HEK293 (cell line): ENCODE measurements around the gene CMBL.

Experiments
- BCL11B ChIP-seq: fragments of 450-650 bp; formaldehyde crosslinking; IDR thresholded peaks from 2 replicates; pipeline ENCODE4 v1.5.1; 2016; ENCODE audit warnings: low read depth, missing biosample characterization, missing genetic modification characterization
- SETDB1 ChIP-seq: IDR thresholded peaks from one replicate; pipeline ENCODE4 v1.6.1; 2017; ENCODE audit warnings: mild to moderate bottlenecking, low read length, moderate library complexity, mixed read lengths; ENCODE audit not compliant: insufficient read length
- YY1 ChIP-seq: fragments of 450-650 bp; formaldehyde crosslinking; IDR thresholded peaks from 2 replicates; pipeline ENCODE4 v1.5.1; 2018; ENCODE audit warnings: missing biosample characterization, missing genetic modification characterization
- ZBTB21 ChIP-seq: fragments of 450-650 bp; formaldehyde crosslinking; IDR thresholded peaks from 2 replicates; pipeline ENCODE4 v1.5.1; 2017; ENCODE audit warnings: missing biosample characterization, missing genetic modification characterization
- ZBTB7A ChIP-seq: fragments of 450-650 bp; formaldehyde crosslinking; IDR thresholded peaks from 2 replicates; pipeline ENCODE4 v1.5.1; 2016; ENCODE audit warnings: low read depth, missing biosample characterization, missing genetic modification characterization
- ZNF10 ChIP-seq: fragments of 450-650 bp; formaldehyde crosslinking; IDR thresholded peaks from 2 replicates; pipeline ENCODE4 v1.5.1; 2017; ENCODE audit warnings: missing biosample characterization, missing genetic modification characterization
- ZNF132 ChIP-seq: fragments of 450-650 bp; formaldehyde crosslinking; IDR thresholded peaks from 2 replicates; pipeline ENCODE4 v1.5.1; 2017; ENCODE audit warnings: missing biosample characterization, missing genetic modification characterization, borderline replicate concordance
- ZNF174 ChIP-seq: fragments of 450-650 bp; formaldehyde crosslinking; IDR thresholded peaks from 2 replicates; pipeline ENCODE4 v1.5.0; 2017; ENCODE audit warnings: missing biosample characterization, mild to moderate bottlenecking, missing genetic modification characterization
- ZNF23 ChIP-seq: fragments of 450-650 bp; formaldehyde crosslinking; IDR thresholded peaks from 2 replicates; pipeline ENCODE4 v1.5.1; 2016; ENCODE audit warnings: missing biosample characterization, missing genetic modification characterization, borderline replicate concordance
- ZNF239 ChIP-seq: fragments of 450-650 bp; formaldehyde crosslinking; IDR thresholded peaks from 2 replicates; pipeline ENCODE4 v1.5.1; 2016; ENCODE audit warnings: missing biosample characterization, missing genetic modification characterization
- ZNF549 ChIP-seq: fragments of 450-650 bp; IDR thresholded peaks from 2 replicates; pipeline ENCODE4 v1.5.1; 2018; ENCODE audit warnings: missing biosample characterization, missing genetic modification characterization, mild to moderate bottlenecking, inconsistent platforms, moderate library complexity
- TF ChIP-seq, protein P1 (sequence below): fragments of 450-650 bp; formaldehyde crosslinking; IDR thresholded peaks from 2 replicates; pipeline ENCODE4 v1.5.1; 2016; ENCODE audit warnings: missing biosample characterization, missing genetic modification characterization
- TF ChIP-seq, protein P2 (sequence below): fragments of 450-650 bp; formaldehyde crosslinking; IDR thresholded peaks from 2 replicates; pipeline ENCODE4 v1.5.1; 2016; ENCODE audit warnings: missing biosample characterization, missing genetic modification characterization
- TF ChIP-seq, protein P3 (sequence below): fragments of 450-650 bp; formaldehyde crosslinking; IDR thresholded peaks from 2 replicates; pipeline ENCODE4 v1.5.1; 2016; ENCODE audit warnings: missing biosample characterization, missing genetic modification characterization

DNA sequence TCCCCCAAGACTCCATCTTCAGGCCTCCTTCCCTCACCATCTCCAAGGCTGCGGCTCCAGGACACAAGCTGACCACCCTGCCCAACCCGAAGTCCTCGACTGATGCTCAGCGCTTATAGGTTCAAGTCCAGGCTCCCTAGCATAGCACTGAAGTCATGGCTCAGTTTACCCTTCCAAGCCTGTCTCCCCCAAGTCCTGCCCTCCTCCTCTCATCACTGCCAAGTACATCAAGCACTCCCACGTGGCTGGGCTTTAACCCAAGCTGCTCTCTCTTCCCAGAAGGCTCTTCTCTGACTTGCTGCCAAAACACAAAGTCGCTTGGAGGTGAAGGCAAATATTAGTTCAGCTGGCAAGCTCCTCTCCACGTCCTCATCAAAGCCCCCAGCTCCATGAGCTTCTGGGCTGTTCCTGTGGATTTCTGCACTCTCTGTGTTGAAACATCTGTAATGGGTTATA, 23.7 kb upstream of the CMBL start:
- TF ChIP-seq, protein P1, sequence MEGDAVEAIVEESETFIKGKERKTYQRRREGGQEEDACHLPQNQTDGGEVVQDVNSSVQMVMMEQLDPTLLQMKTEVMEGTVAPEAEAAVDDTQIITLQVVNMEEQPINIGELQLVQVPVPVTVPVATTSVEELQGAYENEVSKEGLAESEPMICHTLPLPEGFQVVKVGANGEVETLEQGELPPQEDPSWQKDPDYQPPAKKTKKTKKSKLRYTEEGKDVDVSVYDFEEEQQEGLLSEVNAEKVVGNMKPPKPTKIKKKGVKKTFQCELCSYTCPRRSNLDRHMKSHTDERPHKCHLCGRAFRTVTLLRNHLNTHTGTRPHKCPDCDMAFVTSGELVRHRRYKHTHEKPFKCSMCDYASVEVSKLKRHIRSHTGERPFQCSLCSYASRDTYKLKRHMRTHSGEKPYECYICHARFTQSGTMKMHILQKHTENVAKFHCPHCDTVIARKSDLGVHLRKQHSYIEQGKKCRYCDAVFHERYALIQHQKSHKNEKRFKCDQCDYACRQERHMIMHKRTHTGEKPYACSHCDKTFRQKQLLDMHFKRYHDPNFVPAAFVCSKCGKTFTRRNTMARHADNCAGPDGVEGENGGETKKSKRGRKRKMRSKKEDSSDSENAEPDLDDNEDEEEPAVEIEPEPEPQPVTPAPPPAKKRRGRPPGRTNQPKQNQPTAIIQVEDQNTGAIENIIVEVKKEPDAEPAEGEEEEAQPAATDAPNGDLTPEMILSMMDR = no peak
- TF ChIP-seq ZBTB7A (tag by site-specific recombination) (no peak), ZNF132 (tag by site-specific recombination) (no peak), ZNF10 (tag by site-specific recombination) (no peak), ZNF174 (tag by site-specific recombination) (no peak), ZNF549 (tag by site-specific recombination) (no peak), YY1 (tag by site-specific recombination) (no peak), ZNF239 (no peak), ZBTB21 (tag by site-specific recombination) (no peak), SETDB1 (no peak), BCL11B (no peak), ZNF23 (no peak)
- TF ChIP-seq, protein P2, sequence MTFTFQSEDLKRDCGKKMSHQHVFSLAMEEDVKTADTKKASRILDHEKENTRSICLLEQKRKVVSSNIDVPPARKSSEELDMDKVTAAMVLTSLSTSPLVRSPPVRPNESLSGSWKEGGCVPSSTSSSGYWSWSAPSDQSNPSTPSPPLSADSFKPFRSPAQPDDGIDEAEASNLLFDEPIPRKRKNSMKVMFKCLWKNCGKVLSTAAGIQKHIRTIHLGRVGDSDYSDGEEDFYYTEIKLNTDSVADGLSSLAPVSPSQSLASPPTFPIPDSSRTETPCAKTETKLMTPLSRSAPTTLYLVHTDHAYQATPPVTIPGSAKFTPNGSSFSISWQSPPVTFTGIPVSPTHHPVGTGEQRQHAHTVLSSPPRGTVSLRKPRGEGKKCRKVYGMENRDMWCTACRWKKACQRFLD = no peak
- TF ChIP-seq, protein P3, sequence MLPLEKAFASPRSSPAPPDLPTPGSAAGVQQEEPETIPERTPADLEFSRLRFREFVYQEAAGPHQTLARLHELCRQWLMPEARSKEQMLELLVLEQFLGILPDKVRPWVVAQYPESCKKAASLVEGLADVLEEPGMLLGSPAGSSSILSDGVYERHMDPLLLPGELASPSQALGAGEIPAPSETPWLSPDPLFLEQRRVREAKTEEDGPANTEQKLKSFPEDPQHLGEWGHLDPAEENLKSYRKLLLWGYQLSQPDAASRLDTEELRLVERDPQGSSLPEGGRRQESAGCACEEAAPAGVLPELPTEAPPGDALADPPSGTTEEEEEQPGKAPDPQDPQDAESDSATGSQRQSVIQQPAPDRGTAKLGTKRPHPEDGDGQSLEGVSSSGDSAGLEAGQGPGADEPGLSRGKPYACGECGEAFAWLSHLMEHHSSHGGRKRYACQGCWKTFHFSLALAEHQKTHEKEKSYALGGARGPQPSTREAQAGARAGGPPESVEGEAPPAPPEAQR (tag by site-specific recombination) = no peak
